GM18520 (cell line): ENCODE data around the gene PAX2.

Source experiments
- ATAC-seq: cut with Tn5 transposase; IDR thresholded peaks from one replicate; pipeline ENCODE4 v1.9.1; 2021; ENCODE audit not compliant: unreplicated experiment

Gene PAX2

DNA sequence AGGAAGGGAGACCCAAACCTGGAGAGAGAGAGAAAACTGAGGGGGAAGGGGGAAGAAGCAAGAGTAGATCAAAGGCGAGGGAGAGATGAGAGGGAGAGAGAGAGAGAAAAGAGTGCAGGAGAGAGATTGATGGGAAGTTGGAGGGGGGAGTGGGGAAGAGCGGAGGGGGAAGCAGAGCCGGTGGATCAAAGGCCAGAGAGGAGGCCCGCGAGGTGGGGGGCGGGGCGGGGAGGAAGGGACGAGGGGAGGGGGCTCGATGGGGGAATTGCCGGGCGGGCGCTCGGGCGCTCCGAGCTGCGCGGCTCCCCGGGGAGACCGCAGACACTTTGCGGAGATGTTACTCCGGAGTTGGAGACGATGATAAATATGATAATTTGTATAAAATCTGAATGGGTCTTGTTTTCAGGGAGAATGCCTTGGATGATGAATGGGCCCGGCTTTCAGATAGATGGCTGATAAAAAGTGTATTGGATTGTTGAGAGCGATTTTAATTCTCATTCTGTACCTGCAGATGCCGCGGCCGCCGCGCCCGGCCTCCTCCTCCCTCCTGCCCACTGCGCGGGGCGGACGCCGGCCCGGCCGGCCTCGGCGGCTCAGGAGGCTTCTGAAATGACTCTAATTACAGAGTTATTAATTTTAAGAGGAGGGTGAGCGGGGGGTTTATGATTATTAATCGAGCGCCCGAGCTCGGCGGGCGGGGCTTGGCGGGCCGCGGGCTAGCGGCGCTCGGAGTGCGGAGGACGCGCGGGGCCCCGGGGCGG is 21.4 kb upstream of the PAX2 start:
- ATAC-seq = no peak

DNA sequence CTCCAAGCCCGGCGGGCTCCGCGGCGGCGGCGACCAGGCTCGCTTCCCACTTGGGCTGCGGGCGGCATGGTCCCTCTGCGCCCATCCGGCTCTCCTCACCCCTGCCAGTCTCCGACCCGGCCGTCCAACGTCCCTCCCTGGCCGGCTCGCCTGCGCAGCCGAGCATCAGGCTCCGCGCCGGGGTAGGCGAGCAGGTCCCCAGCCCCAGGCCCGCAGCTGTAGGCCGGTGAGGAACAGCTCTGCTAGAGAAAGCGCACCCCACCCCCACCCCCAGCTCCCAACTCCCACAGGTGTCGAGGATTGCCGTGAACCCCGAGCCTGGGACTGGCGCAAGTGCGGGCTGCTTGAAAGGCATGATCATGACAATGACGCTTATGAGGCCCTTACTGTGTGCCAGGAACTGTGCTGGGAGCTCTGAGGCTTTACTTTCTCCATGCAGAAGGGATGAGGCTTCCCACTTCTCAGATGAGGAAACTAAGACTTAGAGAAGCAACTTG is 20.8 kb upstream of the PAX2 start:
- no peak for ATAC-seq

- no peak for ATAC-seq
Measured at GRCh38 chr10:100725071-100725471, 20.3 kb upstream of the PAX2 start.

DNA sequence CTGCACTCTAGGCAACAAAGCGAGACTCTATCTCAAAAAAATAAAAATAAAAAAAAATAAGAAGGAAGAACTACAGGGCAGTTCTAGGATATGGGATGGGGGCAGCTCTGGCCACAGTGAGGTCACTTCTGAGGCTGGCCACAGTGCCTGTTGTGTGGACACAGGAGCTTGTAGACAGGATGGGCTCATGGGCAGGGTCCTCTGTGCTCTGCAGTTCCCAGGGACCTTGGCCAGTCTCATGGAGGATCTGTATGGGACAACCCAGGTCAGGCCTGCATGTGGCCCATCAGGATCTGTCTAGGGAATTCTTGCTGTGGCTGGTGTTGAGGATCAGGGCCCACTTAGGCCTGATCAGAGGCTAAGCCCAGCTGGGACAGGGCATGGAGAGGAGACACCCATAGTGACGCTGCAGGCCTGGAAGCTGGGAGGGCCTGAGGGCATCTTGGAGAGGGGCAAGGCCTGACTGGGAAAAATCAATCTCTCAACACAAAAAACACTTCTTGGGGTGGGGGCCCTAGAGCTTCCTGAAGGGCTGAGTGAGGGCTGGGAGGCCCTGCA is 19.4 kb upstream of the PAX2 start:
- no peak for ATAC-seq

DNA sequence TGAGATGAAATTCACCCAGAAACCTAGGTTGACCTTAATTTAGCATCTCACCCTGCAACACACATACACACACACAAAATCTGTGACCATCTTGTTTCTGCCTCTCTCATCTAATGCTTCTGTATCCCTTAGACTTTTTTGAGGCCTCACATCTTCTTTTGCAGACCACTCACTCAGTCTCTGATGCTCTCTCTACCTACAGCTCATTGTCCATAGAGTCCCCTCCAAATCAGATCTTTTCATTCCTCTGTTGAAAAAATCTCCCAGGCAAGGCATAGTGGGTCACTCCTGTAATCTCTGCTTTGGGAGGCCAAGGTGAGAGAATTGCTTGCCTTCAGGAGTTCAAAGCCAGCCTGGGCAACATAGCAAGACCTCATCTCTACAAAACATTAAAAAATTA is 17.6 kb upstream of the PAX2 start:
- no peak for ATAC-seq

GRCh38 chr10:100728928-100729861 is 16.2 kb upstream of the PAX2 start:
- no peak for ATAC-seq

DNA sequence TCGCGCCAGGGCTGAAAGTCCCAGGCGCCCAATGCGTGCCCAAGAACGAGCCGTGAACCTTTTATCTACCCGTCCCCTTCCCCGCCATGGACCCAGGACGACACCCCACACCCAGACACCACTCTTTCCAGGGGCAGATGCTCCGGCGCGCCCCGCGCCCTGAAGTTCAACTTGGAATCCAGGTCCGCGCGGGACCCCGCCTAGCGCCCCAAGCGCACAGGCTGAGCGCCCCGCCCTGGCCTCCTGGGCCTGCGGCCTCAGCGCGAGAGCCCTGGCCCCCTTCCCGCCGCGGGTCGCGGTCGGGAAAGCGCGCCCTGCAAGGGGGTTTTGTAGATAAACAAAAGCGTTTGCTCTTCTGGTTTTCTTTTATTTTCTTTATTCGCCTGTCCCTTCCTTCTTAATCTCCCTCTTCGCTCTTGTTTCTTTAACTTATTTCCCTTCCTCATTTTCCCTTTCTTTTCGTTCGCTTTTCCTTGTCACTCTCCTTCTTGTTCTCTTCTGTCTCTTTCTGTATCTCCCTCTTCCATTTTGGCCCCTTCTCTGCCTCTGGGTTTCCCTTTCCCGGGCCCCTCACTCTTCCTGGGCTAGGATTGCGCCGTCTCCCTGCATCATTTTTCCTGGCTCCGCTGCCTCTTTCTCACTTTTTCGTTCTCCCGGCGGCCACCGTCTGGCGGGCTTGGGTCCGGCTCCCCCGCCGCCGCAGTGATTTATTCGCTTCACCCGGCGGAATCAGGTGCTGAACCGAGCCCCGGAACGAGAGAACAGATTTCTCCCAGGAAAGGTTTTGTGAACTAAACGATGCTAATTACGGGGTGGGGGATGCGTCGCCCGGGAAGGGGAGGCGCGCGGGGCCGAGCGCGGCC is 15.3 kb upstream of the PAX2 start:
- ATAC-seq = no peak

- ATAC-seq = peak; percentile 48
Measured at GRCh38 chr10:100730725-100731406, 14.5 kb upstream of the PAX2 start.

GRCh38 chr10:100731407-100732240 is 13.8 kb upstream of the PAX2 start:
- ATAC-seq = no peak

- no peak for ATAC-seq
Measured at GRCh38 chr10:100732241-100732596, 13.2 kb upstream of the PAX2 start.

GRCh38 chr10:100733329-100733728 is 12.1 kb upstream of the PAX2 start:
- no peak for ATAC-seq

- ATAC-seq = no peak
Measured at GRCh38 chr10:100734295-100735086, 10.9 kb upstream of the PAX2 start.

- no peak for ATAC-seq
Measured at GRCh38 chr10:100735087-100735336, 10.4 kb upstream of the PAX2 start.

DNA sequence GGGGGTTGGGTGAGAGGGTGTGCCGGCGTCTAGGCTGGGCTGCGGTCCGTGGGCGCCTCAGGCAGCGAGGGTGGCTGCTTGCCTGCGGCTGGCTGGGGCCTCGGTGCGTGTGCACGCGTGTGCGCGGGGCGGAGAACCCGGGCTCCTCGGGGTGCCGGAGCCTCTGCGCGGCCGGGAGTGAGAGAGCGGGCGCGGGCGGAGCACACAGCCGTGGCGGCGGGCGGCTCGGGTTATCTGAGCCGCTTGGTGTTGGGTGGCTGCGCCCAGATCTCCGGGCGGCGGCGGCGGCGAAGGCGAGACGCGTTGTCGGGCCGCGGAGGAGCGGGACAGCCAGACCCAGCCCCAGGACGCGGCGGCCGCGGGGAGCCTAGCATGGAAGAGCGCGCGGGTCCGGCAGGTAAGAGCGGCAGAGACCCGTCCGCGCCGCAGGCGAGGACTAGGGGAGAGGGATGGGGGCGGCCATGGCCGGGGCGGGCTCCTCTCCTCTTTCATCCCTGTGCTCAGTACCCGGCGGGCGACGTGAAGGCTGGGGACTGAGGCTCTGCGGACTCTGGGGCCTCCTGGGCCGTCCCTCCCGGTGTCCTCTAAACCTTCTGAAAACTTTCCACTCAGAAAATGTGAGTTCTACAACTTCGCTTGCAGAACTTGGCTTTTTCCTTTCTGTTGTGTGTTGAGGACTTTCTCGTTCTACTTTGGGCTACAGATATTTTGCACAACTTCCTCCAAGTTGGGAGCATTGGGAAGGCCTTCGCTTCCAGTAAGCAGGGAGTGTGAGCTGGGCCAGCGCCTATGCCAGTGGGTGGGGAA is 9.8 kb upstream of the PAX2 start:
- no peak for ATAC-seq

GRCh38 chr10:100736144-100736808 is 9.1 kb upstream of the PAX2 start:
- no peak for ATAC-seq

- no peak for ATAC-seq
Measured at GRCh38 chr10:100736809-100737354, 8.5 kb upstream of the PAX2 start.

- no peak for ATAC-seq
Measured at GRCh38 chr10:100737355-100738054, 7.9 kb upstream of the PAX2 start.
